DND-41 (cell line): Measurements from ENCODE around the gene GTPBP4.

Source experiments
- EZH2 ChIP-seq: IDR thresholded peaks from 3 replicates; pipeline ENCODE4 v1.6.1; 2012; ENCODE audit warnings: borderline replicate concordance, low read depth, mild to moderate bottlenecking, moderate library complexity, low read length, inconsistent platforms; ENCODE audit not compliant: severe bottlenecking
- TF ChIP-seq, protein P1 (sequence below): IDR thresholded peaks from 2 replicates; pipeline ENCODE4 v1.5.1; 2012; ENCODE audit warnings: borderline replicate concordance, low read length, moderate library complexity, mild to moderate bottlenecking; ENCODE audit not compliant: poor library complexity, severe bottlenecking; ENCODE audit errors: extremely low read depth

DNA sequence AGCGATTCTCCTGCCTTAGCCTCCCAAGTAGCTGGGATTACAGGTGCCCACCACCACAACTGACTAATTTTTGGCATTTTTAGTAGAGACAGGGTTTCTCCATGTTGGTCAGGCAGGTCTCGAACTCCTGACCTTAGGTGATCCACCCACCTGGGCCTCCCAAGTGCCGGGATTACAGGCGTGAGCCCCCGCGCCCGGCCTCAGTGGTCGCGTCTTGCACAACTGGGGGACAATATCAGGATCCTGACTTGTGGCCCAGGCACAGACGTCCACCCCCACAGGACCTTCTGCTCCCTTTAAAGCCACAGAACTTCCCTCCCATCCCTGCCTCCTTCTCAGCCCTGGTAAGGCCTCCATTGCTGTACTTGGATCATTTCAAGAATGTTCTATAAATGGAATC is 39.9 kb upstream of the GTPBP4 start:
- TF ChIP-seq, protein P1, sequence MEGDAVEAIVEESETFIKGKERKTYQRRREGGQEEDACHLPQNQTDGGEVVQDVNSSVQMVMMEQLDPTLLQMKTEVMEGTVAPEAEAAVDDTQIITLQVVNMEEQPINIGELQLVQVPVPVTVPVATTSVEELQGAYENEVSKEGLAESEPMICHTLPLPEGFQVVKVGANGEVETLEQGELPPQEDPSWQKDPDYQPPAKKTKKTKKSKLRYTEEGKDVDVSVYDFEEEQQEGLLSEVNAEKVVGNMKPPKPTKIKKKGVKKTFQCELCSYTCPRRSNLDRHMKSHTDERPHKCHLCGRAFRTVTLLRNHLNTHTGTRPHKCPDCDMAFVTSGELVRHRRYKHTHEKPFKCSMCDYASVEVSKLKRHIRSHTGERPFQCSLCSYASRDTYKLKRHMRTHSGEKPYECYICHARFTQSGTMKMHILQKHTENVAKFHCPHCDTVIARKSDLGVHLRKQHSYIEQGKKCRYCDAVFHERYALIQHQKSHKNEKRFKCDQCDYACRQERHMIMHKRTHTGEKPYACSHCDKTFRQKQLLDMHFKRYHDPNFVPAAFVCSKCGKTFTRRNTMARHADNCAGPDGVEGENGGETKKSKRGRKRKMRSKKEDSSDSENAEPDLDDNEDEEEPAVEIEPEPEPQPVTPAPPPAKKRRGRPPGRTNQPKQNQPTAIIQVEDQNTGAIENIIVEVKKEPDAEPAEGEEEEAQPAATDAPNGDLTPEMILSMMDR = no peak
- TF ChIP-seq EZH2 = no peak
